ENCODE results near the gene GNAS.
A peak's percentile ranks its signal among the peaks of the same experiment; 100 is the strongest.
"Not testable (repeated sequence)": the region's sequence is repeated elsewhere in the genome, so short reads cannot be mapped to it uniquely, and the experiment has no call there.

The GNAS gene

DNA sequence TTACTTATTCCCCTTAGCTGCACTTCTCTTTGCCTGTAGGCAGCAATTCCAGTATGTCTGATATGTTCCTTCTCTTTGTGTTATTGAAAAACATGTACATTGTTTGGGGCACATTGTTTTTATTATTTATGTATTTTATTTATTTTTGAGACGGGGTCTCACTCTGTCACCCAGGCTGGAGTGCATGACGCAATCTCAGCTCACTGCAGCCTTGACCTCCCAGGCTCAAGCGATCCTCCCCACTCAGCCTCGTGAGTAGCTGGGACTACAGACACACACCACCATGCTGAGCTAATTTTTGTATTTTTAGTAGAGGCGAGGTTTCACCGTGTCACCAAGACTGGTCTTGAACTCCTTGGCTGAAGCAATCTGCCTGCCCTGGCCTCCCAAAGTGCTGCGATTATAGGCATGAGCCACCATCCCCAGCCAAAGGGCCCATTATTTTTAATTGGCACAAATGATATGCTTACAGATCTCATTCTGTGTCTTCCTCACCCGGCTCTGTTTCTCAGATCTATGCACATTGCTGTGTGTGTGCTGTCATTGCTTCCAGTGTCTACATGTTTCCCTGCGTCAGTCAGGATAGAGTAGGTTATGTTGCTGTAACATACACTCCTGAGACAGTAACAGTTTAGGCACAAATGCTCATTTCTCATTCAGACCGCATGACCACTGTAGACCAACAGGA, 74.4 kb downstream of the GNAS start:
- no peak for DNase-seq (ENCODE audit: low read depth, low spot score)

DNA sequence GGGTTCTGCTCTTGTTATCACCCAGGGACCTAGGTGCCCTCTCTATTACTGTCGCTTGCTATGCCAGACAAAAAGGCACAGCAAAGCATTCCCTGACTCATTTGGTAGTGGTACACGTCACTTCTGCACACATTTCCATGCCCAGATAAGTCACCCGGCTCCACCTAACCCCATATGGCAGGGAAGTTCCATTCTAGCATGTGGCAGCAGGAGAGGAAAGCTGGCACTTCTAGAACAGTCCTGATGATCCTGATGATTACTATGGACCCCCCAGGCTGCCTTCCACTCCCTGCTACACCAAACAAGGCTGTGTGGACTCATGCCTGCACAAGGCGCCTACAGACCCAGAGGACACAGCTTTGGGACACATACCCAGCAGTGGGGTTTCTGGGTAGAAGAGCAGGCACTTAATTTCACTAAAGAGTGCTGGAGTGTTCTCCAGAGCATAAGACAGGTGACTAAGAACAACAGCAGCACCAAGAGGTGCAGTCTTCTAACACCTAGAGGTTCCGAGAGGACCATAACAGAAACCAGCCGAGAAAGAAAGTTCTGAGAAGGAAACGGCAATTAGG, 75.1 kb downstream of the GNAS start:
- DNase-seq (ENCODE audit: low read depth, low spot score) = no peak

DNA sequence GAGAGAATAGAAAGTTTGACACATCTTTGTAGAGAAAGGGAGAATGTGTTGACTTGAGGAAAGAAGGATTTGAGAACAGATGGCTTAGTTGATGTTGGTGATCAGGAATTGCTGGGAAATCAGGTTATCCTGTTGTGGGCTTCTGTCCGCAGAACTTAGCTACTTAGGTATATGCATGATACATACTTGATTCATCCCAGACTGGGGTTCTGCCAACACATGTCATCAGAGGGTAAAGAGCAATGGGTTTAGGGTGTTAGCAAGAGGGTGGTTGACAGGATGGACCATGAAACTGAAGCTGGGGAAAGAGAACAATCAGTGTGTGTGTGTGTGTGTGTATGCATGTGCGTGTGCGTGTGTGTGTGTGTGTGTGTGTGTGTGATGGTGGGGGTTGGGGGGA, 78.0 kb downstream of the GNAS start:
- no peak for DNase-seq (ENCODE audit: low read depth, low spot score)

DNA sequence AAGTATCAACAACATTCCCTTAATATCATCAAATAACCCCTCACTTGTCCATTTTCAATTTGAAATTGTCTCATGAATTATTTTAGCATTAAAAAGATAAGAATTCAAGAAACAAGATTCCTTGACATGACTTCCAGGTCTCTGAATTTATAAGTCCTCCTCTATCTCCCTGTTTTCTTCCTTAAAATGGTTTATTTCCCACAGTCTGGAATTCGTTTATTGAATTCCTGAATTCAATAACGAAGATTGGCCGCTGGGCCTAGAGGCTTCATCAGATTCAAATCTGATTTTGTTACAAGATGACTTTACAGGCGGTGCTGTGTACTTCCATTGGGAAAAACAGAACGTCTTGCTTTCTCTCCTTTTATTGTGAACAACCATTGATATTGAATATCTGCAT, 79.7 kb downstream of the GNAS start:
- no peak for DNase-seq (ENCODE audit: low read depth, low spot score)

DNA sequence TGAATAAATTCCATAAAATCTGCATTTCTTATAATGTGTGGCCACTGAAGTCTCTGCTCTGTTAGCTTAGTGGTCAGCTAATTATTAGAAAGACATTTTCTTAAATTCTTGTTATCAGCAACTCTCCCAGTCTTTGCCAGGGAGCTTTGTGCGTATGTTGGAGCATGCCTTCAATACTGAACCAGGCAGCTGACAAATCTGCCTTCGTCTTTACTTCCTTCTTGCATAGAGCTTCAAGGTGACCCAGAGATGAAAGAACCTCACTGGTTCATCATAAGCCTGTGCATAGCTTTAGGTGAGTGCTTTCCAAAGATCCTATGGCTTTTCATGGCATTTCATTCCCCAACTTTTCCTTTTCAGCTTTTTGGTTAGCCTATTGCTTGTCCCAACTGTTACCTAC, 85.6 kb downstream of the GNAS start:
- DNase-seq (ENCODE audit: low read depth, low spot score) = no peak

DNA sequence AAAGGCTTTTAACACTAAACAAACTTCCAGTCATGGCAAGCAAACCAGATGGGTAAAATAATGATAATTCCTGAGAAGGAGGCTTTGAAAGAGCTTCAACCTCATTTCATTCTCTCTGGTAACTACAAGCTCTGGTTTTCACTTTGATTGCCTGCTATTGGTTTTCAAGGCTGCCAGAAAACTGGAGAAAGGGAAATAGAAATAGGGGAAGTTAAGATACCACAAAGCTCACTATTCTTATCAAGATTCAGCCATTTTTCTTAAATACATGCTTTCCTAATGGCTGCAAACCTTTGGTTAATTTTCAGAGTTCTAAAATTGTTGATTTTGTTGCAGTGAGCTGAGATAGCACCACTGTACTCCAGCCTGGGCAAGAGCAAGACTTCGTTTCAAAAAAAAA, 86.0 kb downstream of the GNAS start:
- DNase-seq (ENCODE audit: low read depth, low spot score) = no peak

DNA sequence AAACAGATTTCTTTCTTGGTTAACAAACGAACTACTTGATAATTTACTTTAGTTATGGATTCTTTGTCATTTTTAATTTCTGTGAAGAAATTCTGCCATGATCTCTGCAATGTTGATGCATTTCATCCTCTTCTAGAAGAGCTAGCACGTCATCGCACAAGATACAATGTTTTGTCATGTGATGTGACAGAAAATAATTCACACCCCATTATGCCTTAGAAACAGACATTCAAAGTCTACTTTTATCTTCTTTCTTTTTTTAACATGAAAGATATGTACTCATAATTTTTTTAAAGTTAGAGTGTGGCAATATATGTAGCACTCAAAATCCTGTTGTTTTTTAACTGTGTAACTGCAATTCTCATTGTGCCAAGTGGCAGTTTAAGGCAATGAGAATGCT, 89.0 kb downstream of the GNAS start:
- DNase-seq (ENCODE audit: low read depth, low spot score) = no peak

DNA sequence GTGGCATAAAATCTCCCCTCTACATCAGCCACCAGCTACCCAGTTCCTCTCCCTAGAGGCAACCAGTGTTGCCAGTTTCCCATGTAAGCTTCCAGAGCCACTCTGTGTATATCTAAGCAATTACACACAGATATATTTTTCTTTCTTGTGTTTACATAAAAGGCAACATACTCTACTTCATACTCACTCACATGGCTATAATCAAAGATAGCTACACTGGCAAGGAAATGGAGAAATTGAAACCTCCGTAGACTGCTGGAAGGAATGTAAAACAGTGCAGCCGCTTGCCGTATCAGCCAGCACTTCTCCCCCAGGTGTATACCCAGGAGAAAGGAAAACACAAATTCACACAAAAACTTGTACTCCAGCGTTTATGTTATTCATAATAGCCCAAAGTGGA, 90.0 kb downstream of the GNAS start:
- no peak for DNase-seq (ENCODE audit: low read depth, low spot score)

DNA sequence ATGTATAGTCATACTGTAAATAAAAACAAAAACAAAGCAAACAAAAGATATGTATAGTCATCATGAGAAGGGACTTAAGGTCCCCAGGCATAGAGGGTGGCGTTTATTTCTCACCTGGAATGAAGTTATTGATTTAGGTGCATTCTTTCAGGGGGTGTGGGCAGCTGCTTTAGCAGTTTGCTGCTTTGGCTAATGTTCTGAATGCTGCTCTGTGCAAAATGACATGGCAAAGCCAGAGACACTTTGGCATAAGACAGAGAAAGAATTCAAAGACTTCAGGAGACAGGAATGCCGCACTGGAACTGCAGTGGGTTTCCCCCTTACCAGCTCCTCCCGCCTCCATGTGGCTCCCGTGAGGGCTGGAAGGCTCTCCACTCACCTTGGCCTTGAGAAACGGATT, 92.1 kb downstream of the GNAS start:
- DNase-seq (ENCODE audit: low read depth, low spot score) = peak; percentile 32

DNA sequence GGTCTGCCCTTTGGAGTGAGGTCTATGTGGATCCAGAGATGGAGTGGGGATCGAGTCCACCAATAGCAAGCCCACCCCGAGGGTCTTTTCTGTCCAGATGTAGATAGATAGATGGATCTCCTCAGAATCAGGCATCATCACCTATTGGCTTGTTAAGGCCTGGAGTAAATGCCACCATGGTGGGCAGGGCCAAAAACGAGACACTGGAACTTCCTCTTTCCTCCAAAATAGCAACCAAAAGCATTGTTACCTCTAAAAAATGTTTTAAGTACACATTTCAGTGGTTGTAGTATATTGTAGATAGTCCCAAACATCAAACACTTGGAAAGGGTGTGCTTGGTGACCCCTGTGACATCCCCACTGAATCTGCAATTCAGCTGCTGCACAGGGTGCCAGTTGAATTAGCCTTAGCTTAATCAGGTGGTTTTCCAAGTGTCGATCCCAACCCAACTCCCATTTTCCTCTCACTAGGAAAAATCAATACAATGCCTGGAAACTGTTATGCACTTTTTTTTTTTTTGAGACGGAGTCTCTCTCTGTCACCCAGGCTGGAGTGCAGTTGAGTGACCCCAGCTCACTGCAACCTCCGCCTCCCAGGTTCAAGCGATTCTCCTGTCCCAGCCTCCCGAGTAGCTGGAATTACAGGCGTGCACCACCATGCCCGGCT, 93.6 kb downstream of the GNAS start:
- DNase-seq (ENCODE audit: low read depth, low spot score) = no peak

DNA sequence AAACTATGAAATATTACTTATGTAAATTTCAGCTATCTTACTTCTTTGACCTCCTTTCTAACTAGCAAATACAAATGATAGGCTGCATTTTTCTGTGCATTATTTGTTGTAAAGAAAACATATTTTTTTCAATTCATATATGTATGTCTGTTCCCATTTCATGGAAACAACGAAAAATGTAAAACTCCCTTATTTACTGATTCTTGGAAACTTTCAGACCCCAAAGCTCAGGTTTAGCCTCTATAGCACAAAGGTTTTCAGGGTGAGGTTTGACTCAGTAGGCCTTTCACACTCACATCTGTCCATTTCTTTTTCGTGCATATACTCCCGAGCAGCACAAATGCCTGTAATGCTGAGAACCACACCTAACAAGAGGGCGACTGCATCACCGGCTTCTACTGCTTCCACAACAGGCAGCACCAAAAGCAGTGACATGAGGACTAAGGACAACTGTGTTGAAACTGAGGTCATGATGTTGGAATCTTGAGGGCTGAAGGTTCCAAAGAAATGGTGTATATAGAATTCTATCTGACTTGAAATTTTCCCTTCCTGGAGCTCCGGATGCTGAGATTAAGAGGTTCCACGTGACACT, 95.4 kb downstream of the GNAS start:
- DNase-seq (ENCODE audit: low read depth, low spot score) = not testable (repeated sequence)

DNA sequence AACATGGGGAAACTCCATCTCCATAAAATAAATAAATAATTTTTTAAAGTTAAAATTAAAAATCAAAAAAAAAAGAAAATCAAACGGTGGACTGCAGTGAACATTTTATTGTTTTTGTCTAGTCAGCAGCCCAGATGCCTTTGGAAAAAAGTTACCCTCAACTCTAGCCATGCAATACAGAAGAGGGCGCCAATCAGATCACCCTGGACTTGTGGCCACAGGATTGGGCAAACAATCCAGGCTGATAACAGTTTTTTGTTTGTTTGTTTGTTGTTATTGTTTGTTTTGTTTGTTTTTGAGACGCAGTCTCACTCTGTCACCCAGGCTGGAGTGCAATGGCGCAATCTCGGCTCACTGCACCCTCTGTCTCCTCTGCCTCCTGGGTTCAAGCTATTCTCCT, 98.1 kb downstream of the GNAS start:
- no peak for DNase-seq (ENCODE audit: low read depth, low spot score)

DNA sequence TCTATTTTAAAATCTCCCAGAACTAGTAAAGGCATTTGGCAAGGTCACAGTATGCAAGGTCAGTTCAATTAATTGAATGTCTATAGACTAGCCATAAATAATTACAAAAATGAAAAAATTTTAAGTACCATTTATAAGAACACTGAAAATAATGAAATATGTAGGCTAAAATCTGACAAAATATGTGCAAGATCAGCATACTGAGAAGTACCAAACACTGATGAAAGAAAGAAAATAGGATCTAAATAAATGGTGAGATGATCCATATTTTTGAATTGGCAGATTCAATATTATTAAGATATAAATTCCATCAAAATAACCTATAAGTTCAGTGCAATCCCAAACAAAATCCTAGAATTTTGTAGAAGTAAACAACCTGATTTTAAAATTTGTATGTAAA, 100.5 kb downstream of the GNAS start:
- DNase-seq (ENCODE audit: low read depth, low spot score) = no peak

DNA sequence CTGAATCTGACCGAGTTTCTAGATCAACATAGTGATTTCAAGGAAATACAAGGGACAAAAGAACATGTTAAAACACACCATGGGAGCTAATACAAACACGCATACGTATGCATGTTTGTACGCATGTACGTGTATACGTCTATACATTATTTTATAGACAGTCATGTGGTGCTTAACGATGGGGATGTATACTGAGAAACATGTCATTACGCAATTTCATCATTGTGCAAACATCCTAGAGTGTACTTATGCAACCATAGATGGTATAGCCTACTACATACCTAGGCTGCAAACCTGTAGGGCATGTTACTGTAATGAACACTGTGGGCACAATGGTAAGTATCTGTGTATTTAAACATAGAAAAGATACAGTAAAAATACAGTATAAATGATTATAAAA, 103.6 kb downstream of the GNAS start:
- DNase-seq (ENCODE audit: low read depth, low spot score) = no peak

DNA sequence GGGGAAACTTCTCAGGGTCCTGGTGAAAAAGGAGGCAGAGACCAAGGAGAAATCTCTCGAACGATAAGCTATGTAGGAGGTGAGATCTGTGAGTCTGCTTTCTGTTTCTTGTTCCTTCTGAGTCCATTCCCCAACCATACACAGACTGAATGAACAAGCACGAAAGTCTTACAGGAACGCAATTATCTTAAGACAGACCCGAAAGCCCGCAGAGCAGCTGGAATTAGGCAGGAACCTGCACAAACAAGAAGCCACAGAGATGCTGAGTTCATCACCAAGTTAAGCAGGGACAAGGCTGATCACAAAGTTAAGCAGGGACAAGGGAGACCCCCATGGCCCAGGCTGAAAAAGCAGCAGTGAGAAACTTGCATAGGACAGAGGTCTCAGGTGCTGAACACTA, 107.1 kb downstream of the GNAS start:
- DNase-seq (ENCODE audit: low read depth, low spot score) = no peak
